Suprapubic skin (tissue), 4 donors: ENCODE measurements around the gene MATR3. TPM values are rescaled to one million over a fixed set of nuclear protein-coding genes. Genes with fewer than 3 reads are reported as not detected.
"Not testable (repeated sequence)": the region's sequence is repeated elsewhere in the genome, so short reads cannot be mapped to it uniquely, and the experiment has no call there.

ENCODE experiments used
- DNase-seq, 2 donors: peaks; one replicate each; pipeline ENCODE4 v3.0.0-alpha.2; 2019; ENCODE audit warnings: low spot score in 2 of 2
- H3K27ac ChIP-seq: fragments of 200-600 bp; sonication (generic); one replicate; pipeline ENCODE4 v1.5.1; 2019
- H3K27me3 ChIP-seq: fragments of 200-600 bp; sonication (generic); one replicate; pipeline ENCODE4 v1.5.1; 2019
- H3K36me3 ChIP-seq: fragments of 200-600 bp; sonication (generic); one replicate; pipeline ENCODE4 v1.5.1; 2019
- H3K4me1 ChIP-seq: fragments of 200-600 bp; sonication (generic); one replicate; pipeline ENCODE4 v1.5.1; 2019
- H3K4me3 ChIP-seq: fragments of 200-600 bp; sonication (generic); one replicate; pipeline ENCODE4 v1.5.1; 2019; ENCODE audit warnings: mild to moderate bottlenecking
- H3K9me3 ChIP-seq: fragments of 200-600 bp; sonication (generic); one replicate; pipeline ENCODE4 v1.5.1; 2019
- CTCF ChIP-seq, 2 donors: fragments of 200-600 bp in 1 of 2; fragments of 450-650 bp in 1 of 2; sonication (generic) in 1 of 2; IDR thresholded peaks; one replicate each; pipeline ENCODE4 v1.5.1; 2016 to 2019; ENCODE audit warnings: antibody characterized with exemption in 2 of 2, mild to moderate bottlenecking in 1 of 2, moderate library complexity in 1 of 2
- EP300 ChIP-seq: sonication (generic); formaldehyde crosslinking; IDR thresholded peaks from one replicate; pipeline ENCODE4 v1.6.1; 2017; ENCODE audit warnings: antibody characterized with exemption
- POLR2A ChIP-seq, 2 donors: fragments of 450-650 bp; IDR thresholded peaks; one replicate each; pipeline ENCODE4 v1.6.1; 2017; ENCODE audit warnings: antibody characterized with exemption in 2 of 2, mild to moderate bottlenecking in 2 of 2, moderate library complexity in 2 of 2
- POLR2AphosphoS5 ChIP-seq, 3 donors: sonication (generic); formaldehyde crosslinking; IDR thresholded peaks; one replicate each; pipeline ENCODE4 v1.6.1; 2017; ENCODE audit warnings: antibody characterized with exemption in 3 of 3
- WGBS: methylation state at CpG from one replicate; pipeline ENCODE4 v1.1.5; 2018; 5-methylcytosine and 5-hydroxymethylcytosine counted together
- total RNA-seq, 4 donors: library from RNA; depleted of rRNA; stranded (reverse); fragments of >200 nt; gene quantifications; one replicate each; pipeline ENCODE4 v1.1.0, GENCODE V29; 2016

Gene MATR3
- total RNA-seq, 4 donors from 2014 or later = 115 to 192 (median 129) TPM

DNA sequence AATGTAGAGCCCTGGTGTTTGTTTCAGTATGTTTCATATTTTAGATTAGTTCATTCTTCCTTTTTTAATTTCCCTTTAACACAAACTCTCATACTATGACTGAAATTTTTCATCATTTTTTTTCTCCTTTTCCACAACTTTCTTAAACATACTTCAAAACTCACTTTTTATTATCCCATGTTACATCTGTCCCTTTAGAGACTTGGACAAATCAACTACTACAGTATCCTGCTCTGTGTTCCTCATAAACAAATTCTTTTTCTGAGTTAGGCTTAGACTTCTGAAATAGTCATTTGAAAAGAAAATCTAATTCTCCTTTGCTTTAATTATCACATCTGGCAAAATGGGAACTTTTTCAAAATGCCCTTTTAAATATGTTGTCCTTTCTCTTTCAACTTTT lies 15.3 kb downstream of the MATR3 start:
- DNase-seq = no peak
- Histone ChIP-seq H3K27me3 (no peaks in the 10 kb centered on the region), H3K4me3 (no peak overlapping the region), H3K9me3 (no peaks in the 10 kb centered on the region), H3K36me3 (no peaks in the 10 kb centered on the region), H3K4me1 (peaks cover 74% of the 10 kb centered on the region), H3K27ac (no peak overlapping the region)
- TF ChIP-seq CTCF (IDR thresholded peaks at IDR 0.05) (no peak), POLR2AphosphoS5 (IDR thresholded peaks at IDR 0.05) (no peak), POLR2A (IDR thresholded peaks at IDR 0.05) (no peak), EP300 (no peak)

DNA sequence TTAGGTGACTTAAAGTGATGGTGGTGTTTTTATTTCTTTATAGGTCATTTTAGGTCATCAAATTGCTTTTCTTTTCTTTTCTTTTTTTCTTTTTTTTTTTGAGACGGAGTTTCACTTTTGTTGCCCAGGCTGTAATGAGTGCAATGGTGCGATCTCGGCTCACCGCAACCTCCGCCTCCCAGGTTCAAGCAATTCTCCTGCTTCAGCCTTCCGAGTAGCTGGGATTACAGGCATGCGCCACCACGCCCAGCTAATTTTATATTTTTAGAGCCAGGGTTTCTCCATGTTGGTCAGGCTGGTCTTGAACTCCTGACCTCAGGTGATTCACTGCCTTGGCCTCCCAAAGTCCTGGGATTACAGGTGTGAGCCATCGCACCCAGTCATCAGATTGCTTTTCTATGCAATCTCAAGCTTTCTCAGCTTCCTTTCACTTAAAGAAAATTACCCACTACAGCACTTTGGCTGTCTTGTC lies 17.2 kb downstream of the MATR3 start:
- DNase-seq, H3K27ac ChIP-seq, H3K4me3 ChIP-seq, H3K9me3 ChIP-seq, H3K36me3 ChIP-seq, H3K27me3 ChIP-seq: not testable (repeated sequence)
- H3K4me1 ChIP-seq = peaks cover 63% of the 10 kb centered on the region
- WGBS = 83% methylated on average over 9 of the region's 9 CpGs

DNA sequence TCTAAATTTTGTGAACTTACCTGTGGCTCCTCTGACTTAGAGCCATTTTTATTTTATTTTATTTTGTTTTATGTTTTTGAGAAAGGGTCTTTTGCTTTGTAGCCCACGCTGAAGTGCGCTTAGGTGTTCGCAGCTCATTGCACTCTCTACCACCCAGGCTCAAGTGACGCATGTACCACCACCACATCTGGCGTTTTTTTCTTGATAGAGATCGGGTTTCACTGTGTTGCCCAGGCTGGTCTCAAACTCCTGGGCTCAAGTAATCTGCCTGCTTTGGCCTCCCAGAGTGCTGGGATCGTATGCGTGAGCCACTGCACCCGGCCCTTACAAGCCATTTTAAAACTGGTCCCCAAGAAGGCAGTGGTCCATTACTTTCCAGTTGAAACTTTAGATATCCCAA lies 18.5 kb downstream of the MATR3 start:
- Histone ChIP-seq H3K4me3 (no peak overlapping the region), H3K27ac (no peak overlapping the region), H3K36me3 (peaks cover 15% of the 10 kb centered on the region), H3K4me1 (peaks cover 51% of the 10 kb centered on the region), H3K27me3 (no peaks in the 10 kb centered on the region), H3K9me3 (no peaks in the 10 kb centered on the region)
- no peak for TF ChIP-seq CTCF (IDR thresholded peaks at IDR 0.05)
- TF ChIP-seq EP300 = no peak
- no peak for TF ChIP-seq POLR2A (IDR thresholded peaks at IDR 0.05)
- TF ChIP-seq POLR2AphosphoS5 (IDR thresholded peaks at IDR 0.05) = no peak
- whole genome bisulfite sequencing = 81% methylated on average over 9 of the region's 9 CpGs
- no peak for DNase-seq

DNA sequence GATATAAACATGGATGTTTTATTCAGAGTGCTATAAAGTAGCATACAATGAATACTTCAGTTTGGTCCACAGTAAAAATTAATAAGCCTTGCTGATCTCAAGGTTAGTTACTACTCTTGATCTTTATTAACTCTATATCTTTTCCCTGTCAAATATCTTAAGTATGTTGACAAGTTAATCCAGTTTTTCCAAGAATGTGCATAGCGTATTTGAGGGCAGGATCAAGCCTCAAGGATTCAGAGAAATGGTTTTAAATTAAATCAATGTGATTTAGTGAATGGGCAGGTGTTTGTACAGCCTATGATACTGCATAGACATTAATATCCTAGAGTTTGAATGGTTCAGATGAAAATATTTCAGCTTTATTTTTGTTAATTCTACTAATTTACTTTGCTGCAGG lies 20.7 kb downstream of the MATR3 start:
- no peak for TF ChIP-seq CTCF (IDR thresholded peaks at IDR 0.05)
- no peak for TF ChIP-seq EP300
- TF ChIP-seq POLR2AphosphoS5 (IDR thresholded peaks at IDR 0.05) = no peak
- TF ChIP-seq POLR2A (IDR thresholded peaks at IDR 0.05) = no peak
- 64% methylated on average over 1 of the region's 1 CpG for WGBS
- Histone ChIP-seq H3K9me3 (no peaks in the 10 kb centered on the region), H3K4me1 (peaks cover 30% of the 10 kb centered on the region), H3K27ac (no peak overlapping the region), H3K36me3 (peaks cover 37% of the 10 kb centered on the region), H3K4me3 (no peak overlapping the region), H3K27me3 (no peaks in the 10 kb centered on the region)
- no peak for DNase-seq

DNA sequence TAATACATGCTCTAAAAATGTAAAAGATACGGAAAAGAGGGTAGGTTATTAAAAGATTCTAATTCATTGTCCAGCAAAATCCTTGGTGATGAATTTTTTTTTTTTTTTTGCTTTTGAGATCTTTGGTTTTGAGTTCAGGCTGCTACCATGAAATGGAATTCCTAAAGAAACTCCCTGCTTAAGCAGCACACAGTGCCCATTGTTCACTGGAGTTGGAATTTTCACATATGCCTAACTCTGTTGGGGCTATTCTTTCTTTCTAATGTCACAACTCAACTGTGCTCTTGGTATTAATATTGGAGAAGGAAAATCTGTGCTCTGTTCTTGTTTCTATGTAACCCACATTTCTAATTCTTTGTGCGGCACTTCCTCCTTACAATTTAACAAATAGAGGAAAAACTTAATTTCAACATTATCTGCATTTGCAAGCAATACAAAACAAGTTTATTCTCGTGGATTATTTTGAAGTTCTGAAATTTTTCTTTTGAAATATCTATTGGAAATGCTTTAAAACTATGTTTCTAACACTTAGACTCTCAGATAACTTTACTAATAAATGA lies 21.6 kb downstream of the MATR3 start:
- TF ChIP-seq CTCF (IDR thresholded peaks at IDR 0.05) (no peak), POLR2AphosphoS5 (IDR thresholded peaks at IDR 0.05) (no peak), EP300 (no peak), POLR2A (IDR thresholded peaks at IDR 0.05) (no peak)
- no peak overlapping the region for H3K27ac ChIP-seq
- no peaks in the 10 kb centered on the region for H3K9me3 ChIP-seq
- DNase-seq = no peak
- WGBS = 79% methylated on average over 3 of the region's 3 CpGs
- H3K27me3 ChIP-seq = no peaks in the 10 kb centered on the region
- no peak overlapping the region for H3K4me3 ChIP-seq
- peaks cover 46% of the 10 kb centered on the region for H3K36me3 ChIP-seq
- peaks cover 24% of the 10 kb centered on the region for H3K4me1 ChIP-seq

GRCh38 chr5:139335811-139336210 lies 42.3 kb downstream of the MATR3 start:
- no peaks in the 10 kb centered on the region for H3K9me3 ChIP-seq
- 75% methylated on average over 6 of the region's 6 CpGs for WGBS
- DNase-seq = no peak
- no peaks in the 10 kb centered on the region for H3K27me3 ChIP-seq
- H3K4me1 ChIP-seq = peaks cover 2% of the 10 kb centered on the region
- no peak overlapping the region for H3K27ac ChIP-seq
- H3K4me3 ChIP-seq = no peak overlapping the region
- TF ChIP-seq POLR2AphosphoS5 (IDR thresholded peaks at IDR 0.05) = no peak
- no peak for TF ChIP-seq EP300
- TF ChIP-seq POLR2A (IDR thresholded peaks at IDR 0.05) = no peak
- no peak for TF ChIP-seq CTCF (IDR thresholded peaks at IDR 0.05)
- peaks cover 13% of the 10 kb centered on the region for H3K36me3 ChIP-seq
